GM15510 (cell line): ENCODE data around the gene TSPAN17.

Source experiments
- POLR2A ChIP-seq: IDR thresholded peaks from 3 replicates; pipeline ENCODE4 v1.6.1; 2011; ENCODE audit warnings: borderline replicate concordance; ENCODE audit not compliant: insufficient read length; ENCODE audit errors: extremely low read depth

The TSPAN17 gene

DNA sequence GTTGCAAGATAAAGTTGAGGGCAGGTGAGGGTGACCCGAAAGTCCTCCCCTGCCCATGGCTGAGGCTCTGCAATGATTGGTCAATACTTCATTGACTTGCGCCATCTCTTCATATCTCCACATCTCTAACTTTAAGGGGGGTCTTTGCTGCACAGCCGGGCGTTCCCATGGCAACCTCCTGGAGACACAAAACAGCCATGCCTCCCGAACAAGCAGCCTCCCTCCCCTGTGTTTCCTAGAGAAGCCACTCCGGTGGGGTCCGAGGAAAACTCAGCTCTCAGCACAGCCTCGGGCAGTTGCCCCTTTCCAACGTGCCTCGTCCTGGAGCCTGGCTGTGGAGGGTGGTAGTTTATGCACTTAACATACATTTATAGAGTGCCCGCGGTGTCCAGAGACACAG, 57.5 kb downstream of the TSPAN17 start:
- no peak for TF ChIP-seq POLR2A
